Keratinocyte (primary cell): Measurements from ENCODE around the gene TBCE. TPM values are rescaled to one million over a fixed set of nuclear protein-coding genes. Genes with fewer than 3 reads are reported as not detected.

ENCODE experiments used
- DNase-seq: peaks from one replicate; pipeline ENCODE4 v3.0.0-alpha.2; 2011; ENCODE audit warnings: low read depth, missing footprints, low spot score
- FAIRE-seq: peaks from 2 replicates; lab custom pipeline; 2011; peaks lifted over from hg19 to GRCh38; lab: Jason Lieb, UNC
- H2AFZ ChIP-seq: 2 replicates; pipeline ENCODE4 v1.6.0; 2012; ENCODE audit warnings: low read length, control low read depth, inconsistent platforms; ENCODE audit not compliant: control insufficient read depth
- H3K27ac ChIP-seq: 2 replicates; pipeline ENCODE4 v1.5.1; 2011; ENCODE audit warnings: low read length; ENCODE audit not compliant: control insufficient read depth, insufficient read depth
- H3K27me3 ChIP-seq: 3 replicates; pipeline ENCODE4 v1.6.0; 2011; ENCODE audit warnings: low read length; ENCODE audit not compliant: control insufficient read depth, insufficient read depth; ENCODE audit errors: extremely low read depth
- H3K36me3 ChIP-seq, 2 experiments: 2 replicates in 1 of 2; 3 replicates in 1 of 2; pipeline ENCODE4 v1.5.1; 2011; ENCODE audit warnings: low read length in 2 of 2, mild to moderate bottlenecking in 1 of 2; ENCODE audit not compliant: control insufficient read depth in 2 of 2, insufficient read depth in 2 of 2; ENCODE audit errors: extremely low read depth in 1 of 2
- H3K4me1 ChIP-seq: 3 replicates; pipeline ENCODE4 v1.5.1; 2011; ENCODE audit warnings: low read length; ENCODE audit not compliant: control insufficient read depth, insufficient read depth; ENCODE audit errors: extremely low read depth
- H3K4me2 ChIP-seq: 3 replicates; pipeline ENCODE4 v1.6.0; 2011; ENCODE audit warnings: low read depth, low read length; ENCODE audit not compliant: control insufficient read depth, insufficient read depth; ENCODE audit errors: extremely low read depth
- H3K4me3 ChIP-seq, 3 experiments: fragments of 200-600 bp in 1 of 3; sonication (generic) in 1 of 3; 2 replicates in 2 of 3; 3 replicates in 1 of 3; pipeline ENCODE4 v1.5.1; 2011 to 2016; ENCODE audit warnings: low read length in 3 of 3, mild to moderate bottlenecking in 3 of 3, control low read depth in 2 of 3, inconsistent platforms in 1 of 3, low read depth in 1 of 3, mixed read lengths in 1 of 3, mixed run types in 1 of 3, moderate library complexity in 1 of 3; ENCODE audit not compliant: control insufficient read depth in 2 of 3, insufficient read depth in 2 of 3; ENCODE audit errors: extremely low read depth in 1 of 3
- H3K79me2 ChIP-seq: 2 replicates; pipeline ENCODE4 v1.6.0; 2012; ENCODE audit warnings: low read length; ENCODE audit not compliant: control insufficient read depth, insufficient read depth
- H3K9ac ChIP-seq: 3 replicates; pipeline ENCODE4 v1.6.0; 2011; ENCODE audit warnings: low read length; ENCODE audit not compliant: control insufficient read depth, insufficient read depth; ENCODE audit errors: extremely low read depth
- H3K9me1 ChIP-seq: 3 replicates; pipeline ENCODE4 v1.6.0; 2011; ENCODE audit warnings: low read length; ENCODE audit not compliant: control insufficient read depth, insufficient read depth; ENCODE audit errors: extremely low read depth
- H3K9me3 ChIP-seq: 2 replicates; pipeline ENCODE4 v1.5.1; 2012; ENCODE audit warnings: low read depth, low read length; ENCODE audit not compliant: control insufficient read depth
- H4K20me1 ChIP-seq: 3 replicates; pipeline ENCODE4 v1.6.0; 2011; ENCODE audit warnings: low read length; ENCODE audit not compliant: control insufficient read depth, insufficient read depth; ENCODE audit errors: extremely low read depth
- EZH2 ChIP-seq: IDR thresholded peaks from one replicate; pipeline ENCODE4 v1.6.1; 2012; ENCODE audit warnings: inconsistent platforms, mild to moderate bottlenecking, low read length, moderate library complexity
- dilution Hi-C: fragments of 300-500 bp; cut with MboI; formaldehyde crosslinking; loops from one replicate; pipeline ENCODE4 v1.7.0; 2020; ENCODE audit warnings: low sequenced_read_pairs; ENCODE audit not compliant: extremely low pct_ligation_motif_present
- polyA plus RNA-seq, 5 experiments: library from polyadenylated mRNA; depleted of rRNA in 3 of 5; stranded (reverse) in 3 of 5; stranded (forward) in 1 of 5; unstranded in 1 of 5; fragments of >200 nt; gene quantifications; 1 replicate in 1 of 5; 2 replicates in 3 of 5; 3 replicates in 1 of 5; pipeline versions ENCODE4 v1.2.1 to v1.2.3, GENCODE V29; 2011 to 2012; ENCODE audit warnings: missing spikeins in 2 of 5, low read depth in 1 of 5, low replicate concordance in 1 of 5
- TF ChIP-seq, protein P1 (sequence below), 3 experiments: IDR thresholded peaks in 1 of 3; conservative IDR thresholded peaks in 1 of 3; optimal IDR thresholded peaks in 1 of 3; 2 replicates in 2 of 3; 3 replicates in 1 of 3; pipeline versions ENCODE3 to v1.5.1; 2011; ENCODE audit warnings: low read length in 3 of 3, mild to moderate bottlenecking in 3 of 3, moderate library complexity in 2 of 3, control low read depth in 1 of 3, inconsistent platforms in 1 of 3; ENCODE audit not compliant: insufficient read depth in 2 of 3; ENCODE audit errors: extremely low read depth in 1 of 3

The TBCE gene
- polyA plus RNA-seq, 1 donor (not counting 4 experiments of a cell fraction or from before 2014, with no cell fraction given), result 27.5 TPM

GRCh38 chr1:235416662-235417049 is 49.4 kb downstream of the TBCE start:
- no peaks in the 10 kb centered on the region for H3K36me3 ChIP-seq
- dilution Hi-C loops, result no loop called here
- H3K27me3 ChIP-seq, result no peaks in the 10 kb centered on the region
- no peaks in the 10 kb centered on the region for H3K9me1 ChIP-seq
- no peak overlapping the region for H3K9ac ChIP-seq
- H4K20me1 ChIP-seq, result no peaks in the 10 kb centered on the region
- TF ChIP-seq, protein P1, sequence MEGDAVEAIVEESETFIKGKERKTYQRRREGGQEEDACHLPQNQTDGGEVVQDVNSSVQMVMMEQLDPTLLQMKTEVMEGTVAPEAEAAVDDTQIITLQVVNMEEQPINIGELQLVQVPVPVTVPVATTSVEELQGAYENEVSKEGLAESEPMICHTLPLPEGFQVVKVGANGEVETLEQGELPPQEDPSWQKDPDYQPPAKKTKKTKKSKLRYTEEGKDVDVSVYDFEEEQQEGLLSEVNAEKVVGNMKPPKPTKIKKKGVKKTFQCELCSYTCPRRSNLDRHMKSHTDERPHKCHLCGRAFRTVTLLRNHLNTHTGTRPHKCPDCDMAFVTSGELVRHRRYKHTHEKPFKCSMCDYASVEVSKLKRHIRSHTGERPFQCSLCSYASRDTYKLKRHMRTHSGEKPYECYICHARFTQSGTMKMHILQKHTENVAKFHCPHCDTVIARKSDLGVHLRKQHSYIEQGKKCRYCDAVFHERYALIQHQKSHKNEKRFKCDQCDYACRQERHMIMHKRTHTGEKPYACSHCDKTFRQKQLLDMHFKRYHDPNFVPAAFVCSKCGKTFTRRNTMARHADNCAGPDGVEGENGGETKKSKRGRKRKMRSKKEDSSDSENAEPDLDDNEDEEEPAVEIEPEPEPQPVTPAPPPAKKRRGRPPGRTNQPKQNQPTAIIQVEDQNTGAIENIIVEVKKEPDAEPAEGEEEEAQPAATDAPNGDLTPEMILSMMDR (optimal IDR thresholded peaks at IDR 0.05 in 1 of 3, IDR thresholded peaks at IDR 0.05 in 1 of 3, conservative IDR thresholded peaks at IDR 0.05 in 1 of 3; ENCODE audit: extremely low read depth in 1 of 3, insufficient read depth in 2 of 3, low read length in 3 of 3), result no peak
- TF ChIP-seq EZH2, result no peak
- DNase-seq (no peak), FAIRE-seq (no peak)
- H3K27ac ChIP-seq, result no peak overlapping the region
- no peak overlapping the region for H3K4me2 ChIP-seq
- no peak overlapping the region for H2AFZ ChIP-seq
- peaks cover 1% of the 10 kb centered on the region for H3K79me2 ChIP-seq
- H3K4me3 ChIP-seq, result no peak overlapping the region
- H3K4me1 ChIP-seq, result peaks cover 4% of the 10 kb centered on the region
- H3K9me3 ChIP-seq, result no peaks in the 10 kb centered on the region

- H3K27me3 ChIP-seq, result no peaks in the 10 kb centered on the region
- dilution Hi-C loops, result no loop called here
- H3K9me3 ChIP-seq, result no peaks in the 10 kb centered on the region
- no peak overlapping the region for H3K4me3 ChIP-seq
- peaks cover 4% of the 10 kb centered on the region for H3K4me1 ChIP-seq
- no peaks in the 10 kb centered on the region for H3K36me3 ChIP-seq
- H3K27ac ChIP-seq, result no peak overlapping the region
- H3K4me2 ChIP-seq, result no peak overlapping the region
- no peak overlapping the region for H2AFZ ChIP-seq
- FAIRE-seq, result peak; percentile 55
- no peaks in the 10 kb centered on the region for H3K9me1 ChIP-seq
- no peak overlapping the region for H3K9ac ChIP-seq
- peak; percentile 56 for DNase-seq
- no peaks in the 10 kb centered on the region for H4K20me1 ChIP-seq
- no peak for TF ChIP-seq EZH2
- TF ChIP-seq, protein P1 (optimal IDR thresholded peaks at IDR 0.05 in 1 of 3, IDR thresholded peaks at IDR 0.05 in 1 of 3, conservative IDR thresholded peaks at IDR 0.05 in 1 of 3; ENCODE audit: extremely low read depth in 1 of 3, insufficient read depth in 2 of 3, low read length in 3 of 3), result peak; percentile 63 to 80 (median 78)
- H3K79me2 ChIP-seq, result peaks cover 1% of the 10 kb centered on the region
These were observed 50.0 kb downstream of the TBCE start for GRCh38 chr1:235417086-235417697.
